GM12891 (cell line): Measurements from ENCODE around the gene ESRRB.

Experiments
- PAX5 ChIP-seq: IDR thresholded peaks from 2 replicates; pipeline ENCODE4 v1.6.1; 2011; ENCODE audit warnings: low read length, moderate library complexity, mild to moderate bottlenecking; ENCODE audit not compliant: insufficient read depth, severe bottlenecking
- POLR2A ChIP-seq: IDR thresholded peaks from 2 replicates; pipeline ENCODE4 v1.6.1; 2011; ENCODE audit warnings: low read depth, low read length, control low read depth
- POLR2AphosphoS5 ChIP-seq: IDR thresholded peaks from 2 replicates; pipeline ENCODE4 v1.6.1; 2011; ENCODE audit warnings: low read depth, low read length, control low read depth
- POU2F2 ChIP-seq: IDR thresholded peaks from 2 replicates; pipeline ENCODE4 v1.6.1; 2011; ENCODE audit warnings: low read depth, mild to moderate bottlenecking, control low read depth, low read length, moderate library complexity
- SPI1 ChIP-seq: IDR thresholded peaks from 2 replicates; pipeline ENCODE4 v1.6.1; 2011; ENCODE audit warnings: low read depth, low read length, control low read depth
- TAF1 ChIP-seq: IDR thresholded peaks from 2 replicates; pipeline ENCODE4 v1.6.1; 2011; ENCODE audit warnings: low read depth, low read length, control low read depth

DNA sequence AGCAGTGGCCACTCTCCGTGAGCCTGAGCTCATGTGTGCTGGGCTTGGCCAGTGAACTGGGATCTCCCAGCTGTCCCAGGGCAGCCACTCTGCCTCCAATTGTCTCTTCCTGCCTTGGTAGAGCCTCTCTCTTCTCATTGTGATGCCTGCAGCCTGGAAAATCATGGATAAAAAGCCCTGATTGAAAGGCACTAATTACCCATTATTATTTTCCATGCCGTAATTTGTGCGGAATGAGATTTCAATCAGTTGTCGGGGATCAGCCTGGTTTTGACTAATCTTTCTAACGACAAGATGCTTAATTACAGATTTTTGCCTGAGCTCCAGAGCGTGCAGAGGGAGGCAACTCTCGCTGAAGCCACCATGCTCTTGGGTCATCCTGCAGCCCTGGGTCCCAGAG lies 52.7 kb downstream of the ESRRB start:
- no peak for TF ChIP-seq POLR2A
- no peak for TF ChIP-seq TAF1
- no peak for TF ChIP-seq POLR2AphosphoS5
- no peak for TF ChIP-seq POU2F2
- no peak for TF ChIP-seq SPI1
- no peak for TF ChIP-seq PAX5
